Neural cell (in vitro differentiated cells): ENCODE data around the gene VAV3.

Experiments
- CTCF ChIP-seq: fragments of 450-650 bp; IDR thresholded peaks from 2 replicates; pipeline ENCODE4 v1.5.1; 2014; ENCODE audit warnings: antibody characterized with exemption, mild to moderate bottlenecking, moderate library complexity; ENCODE audit not compliant: poor library complexity, severe bottlenecking
- EP300 ChIP-seq: fragments of 450-650 bp; conservative IDR thresholded peaks from 2 replicates; pipeline ENCODE4 v1.6.1; 2014; ENCODE audit warnings: antibody characterized with exemption, mild to moderate bottlenecking, moderate library complexity; ENCODE audit not compliant: poor library complexity, severe bottlenecking
- MXI1 ChIP-seq: fragments of 450-650 bp; conservative IDR thresholded peaks from 2 replicates; pipeline ENCODE4 v1.6.1; 2014; ENCODE audit warnings: antibody characterized with exemption, mild to moderate bottlenecking; ENCODE audit not compliant: poor library complexity, severe bottlenecking
- RAD21 ChIP-seq: fragments of 450-650 bp; conservative IDR thresholded peaks from 2 replicates; pipeline ENCODE4 v1.6.1; 2014; ENCODE audit warnings: antibody characterized with exemption, mild to moderate bottlenecking, moderate library complexity
- REST ChIP-seq: IDR thresholded peaks from 2 replicates; pipeline ENCODE4 v1.6.1; 2012; ENCODE audit warnings: borderline replicate concordance
- SMC3 ChIP-seq: fragments of 450-650 bp; conservative IDR thresholded peaks from 2 replicates; pipeline ENCODE4 v1.6.1; 2014; ENCODE audit warnings: antibody characterized with exemption, mild to moderate bottlenecking, moderate library complexity; ENCODE audit not compliant: poor library complexity

- TF ChIP-seq REST = no peak
- no peak for TF ChIP-seq CTCF
- TF ChIP-seq SMC3 = no peak
- TF ChIP-seq RAD21 = no peak
- no peak for TF ChIP-seq EP300
- TF ChIP-seq MXI1 = no peak
Observed at GRCh38 chr1:107666493-107666892, 298.5 kb downstream of the VAV3 start.
